Measurements from ENCODE around the gene FRRS1.

Gene FRRS1

DNA sequence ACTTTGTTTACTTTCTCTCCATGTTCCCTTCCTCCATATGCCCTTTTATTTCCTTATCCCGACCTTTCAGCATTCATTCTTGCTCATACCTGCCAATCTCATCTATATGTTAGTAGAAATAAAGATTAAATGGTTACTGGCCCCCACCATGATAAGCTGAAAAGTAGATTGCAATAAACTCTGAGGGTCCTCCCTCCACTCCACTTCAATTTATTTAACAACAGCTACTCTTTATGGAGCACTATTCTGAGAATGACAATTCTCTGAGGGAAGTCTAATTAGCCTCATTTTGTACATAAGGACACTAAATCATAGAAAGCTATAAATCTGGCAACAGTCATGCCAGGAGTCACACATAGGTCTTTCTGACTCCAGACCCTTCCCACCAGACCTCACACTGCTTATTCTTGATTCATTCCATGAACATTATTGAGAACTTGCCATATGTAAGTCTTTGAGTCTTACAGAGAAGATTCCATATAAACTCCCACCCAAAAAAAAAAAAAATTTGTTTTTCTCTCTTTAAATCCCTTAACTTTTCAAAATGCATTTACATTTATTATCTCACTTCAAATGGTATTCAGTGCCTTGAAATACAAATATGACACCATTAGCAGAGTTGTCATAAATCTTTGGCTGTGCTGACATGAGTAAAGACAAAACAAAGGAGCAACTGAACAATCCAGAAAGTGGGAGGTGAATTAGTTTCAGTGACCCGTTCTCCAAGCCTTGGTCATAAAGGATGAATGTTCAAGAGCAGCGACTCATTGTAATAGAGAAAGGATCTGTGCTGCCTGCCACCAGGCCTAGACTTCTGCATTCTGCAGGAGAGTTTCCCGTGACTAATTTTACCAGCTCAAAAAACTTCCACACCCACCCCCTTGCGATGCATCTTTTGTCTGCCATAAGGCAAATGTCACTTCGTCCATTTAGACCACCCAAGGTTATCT lies 92.0 kb downstream of the FRRS1 start:
- no peak for DNase-seq (ENCODE audit: low read depth)
- in situ Hi-C loops (cut with HindIII; ENCODE audit: low sequenced_read_pairs): loop anchor here (25.0 kb wide), 1 partner anchor 862 kb away; no protein-coding TSS in a partner anchor
- H3K4me3 ChIP-seq (ENCODE audit: low read depth, low read length): no peak overlapping the region
- TF ChIP-seq, protein P1, sequence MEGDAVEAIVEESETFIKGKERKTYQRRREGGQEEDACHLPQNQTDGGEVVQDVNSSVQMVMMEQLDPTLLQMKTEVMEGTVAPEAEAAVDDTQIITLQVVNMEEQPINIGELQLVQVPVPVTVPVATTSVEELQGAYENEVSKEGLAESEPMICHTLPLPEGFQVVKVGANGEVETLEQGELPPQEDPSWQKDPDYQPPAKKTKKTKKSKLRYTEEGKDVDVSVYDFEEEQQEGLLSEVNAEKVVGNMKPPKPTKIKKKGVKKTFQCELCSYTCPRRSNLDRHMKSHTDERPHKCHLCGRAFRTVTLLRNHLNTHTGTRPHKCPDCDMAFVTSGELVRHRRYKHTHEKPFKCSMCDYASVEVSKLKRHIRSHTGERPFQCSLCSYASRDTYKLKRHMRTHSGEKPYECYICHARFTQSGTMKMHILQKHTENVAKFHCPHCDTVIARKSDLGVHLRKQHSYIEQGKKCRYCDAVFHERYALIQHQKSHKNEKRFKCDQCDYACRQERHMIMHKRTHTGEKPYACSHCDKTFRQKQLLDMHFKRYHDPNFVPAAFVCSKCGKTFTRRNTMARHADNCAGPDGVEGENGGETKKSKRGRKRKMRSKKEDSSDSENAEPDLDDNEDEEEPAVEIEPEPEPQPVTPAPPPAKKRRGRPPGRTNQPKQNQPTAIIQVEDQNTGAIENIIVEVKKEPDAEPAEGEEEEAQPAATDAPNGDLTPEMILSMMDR (IDR thresholded peaks at IDR 0.05; ENCODE audit: low read depth, low read length, missing control alignments): no peak

DNA sequence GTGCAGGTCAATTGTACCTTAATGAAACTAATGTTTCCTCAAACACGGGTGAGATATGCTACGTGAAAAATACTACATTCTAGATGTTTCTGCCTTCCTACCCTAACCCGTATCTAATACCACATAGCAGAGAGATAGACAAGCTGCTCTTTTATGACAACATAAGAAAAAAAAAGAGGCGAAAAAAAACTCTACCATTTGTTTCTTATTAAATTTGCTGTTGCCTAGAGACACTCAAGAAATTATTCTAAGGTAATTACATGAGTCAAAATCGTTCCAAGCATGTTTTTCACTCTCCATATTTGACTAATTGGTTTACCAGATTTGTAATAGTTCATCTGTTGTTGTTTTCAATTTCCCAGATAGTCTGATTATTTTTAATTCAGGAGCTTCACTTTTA lies 93.1 kb downstream of the FRRS1 start:
- DNase-seq (ENCODE audit: low read depth): no peak
- TF ChIP-seq, protein P1 (IDR thresholded peaks at IDR 0.05; ENCODE audit: low read depth, low read length, missing control alignments): no peak
- in situ Hi-C loops (cut with HindIII; ENCODE audit: low sequenced_read_pairs): no loop called here
- no peak overlapping the region for H3K4me3 ChIP-seq (ENCODE audit: low read depth, low read length)

GRCh38 chr1:99672530-99673213 lies 93.8 kb downstream of the FRRS1 start:
- no peak for DNase-seq (ENCODE audit: low read depth)
- TF ChIP-seq, protein P1 (IDR thresholded peaks at IDR 0.05; ENCODE audit: low read depth, low read length, missing control alignments): no peak
- in situ Hi-C loops (cut with HindIII; ENCODE audit: low sequenced_read_pairs): no loop called here
- no peak overlapping the region for H3K4me3 ChIP-seq (ENCODE audit: low read depth, low read length)

DNA sequence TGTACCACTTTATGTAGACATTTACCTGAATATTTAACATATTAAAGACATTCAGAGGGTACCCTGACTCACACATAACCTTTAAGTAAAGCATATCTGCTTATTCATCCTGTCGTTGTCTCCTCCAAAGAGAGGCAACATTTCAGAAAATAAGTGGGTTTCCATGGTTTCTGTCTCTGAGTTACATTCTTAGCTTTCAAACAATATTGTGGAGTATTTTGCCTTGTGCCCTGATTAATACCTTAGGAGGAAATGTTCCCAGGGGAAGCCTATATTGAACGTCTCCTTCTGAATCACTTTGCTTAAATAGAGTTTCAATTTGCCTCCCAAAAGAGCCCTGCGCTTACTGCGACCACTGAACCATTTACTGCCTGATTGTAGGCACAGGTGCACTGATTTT lies 94.4 kb downstream of the FRRS1 start:
- TF ChIP-seq, protein P1 (IDR thresholded peaks at IDR 0.05; ENCODE audit: low read depth, low read length, missing control alignments): no peak
- in situ Hi-C loops (cut with HindIII; ENCODE audit: low sequenced_read_pairs): no loop called here
- DNase-seq (ENCODE audit: low read depth): no peak
- no peak overlapping the region for H3K4me3 ChIP-seq (ENCODE audit: low read depth, low read length)

- H3K4me3 ChIP-seq (ENCODE audit: low read depth, low read length): no peak overlapping the region
These were observed 95.9 kb downstream of the FRRS1 start for GRCh38 chr1:99670583-99670982.

DNA sequence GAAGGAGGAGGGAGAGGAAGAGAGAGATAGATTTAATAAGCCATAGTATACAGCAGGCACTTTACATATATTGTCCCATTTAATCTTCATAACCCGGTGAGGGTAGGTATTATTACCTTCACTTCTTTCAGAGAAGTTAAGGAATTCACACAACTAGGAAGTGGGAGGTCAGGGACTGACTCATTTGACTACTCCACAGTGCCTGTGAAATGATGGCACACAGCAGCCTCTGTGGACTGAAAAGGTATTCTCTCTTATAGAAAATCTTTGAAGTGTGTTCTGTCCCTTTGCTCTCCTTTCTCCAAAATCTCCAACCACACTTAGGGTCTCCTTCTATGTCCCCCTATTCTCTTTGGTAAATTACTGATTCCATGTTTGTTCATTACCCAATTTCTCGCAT lies 96.6 kb downstream of the FRRS1 start:
- in situ Hi-C loops (cut with HindIII; ENCODE audit: low sequenced_read_pairs): loop anchor here (5.0 kb wide), 1 partner anchor 58 kb away; no protein-coding TSS in a partner anchor
- DNase-seq (ENCODE audit: low read depth): no peak
- H3K4me3 ChIP-seq (ENCODE audit: low read depth, low read length): no peak overlapping the region
- TF ChIP-seq, protein P1 (IDR thresholded peaks at IDR 0.05; ENCODE audit: low read depth, low read length, missing control alignments): no peak

More at GRCh38 chr1:99670583-99670982, 95.9 kb downstream of the FRRS1 start:
- DNase-seq (ENCODE audit: low read depth): no peak
- in situ Hi-C loops (cut with HindIII; ENCODE audit: low sequenced_read_pairs): no loop called here
- TF ChIP-seq, protein P1 (IDR thresholded peaks at IDR 0.05; ENCODE audit: low read depth, low read length, missing control alignments): no peak

Data from astrocyte of the cerebellum (primary cell).